ENCODE data around the gene VMO1.

DNA sequence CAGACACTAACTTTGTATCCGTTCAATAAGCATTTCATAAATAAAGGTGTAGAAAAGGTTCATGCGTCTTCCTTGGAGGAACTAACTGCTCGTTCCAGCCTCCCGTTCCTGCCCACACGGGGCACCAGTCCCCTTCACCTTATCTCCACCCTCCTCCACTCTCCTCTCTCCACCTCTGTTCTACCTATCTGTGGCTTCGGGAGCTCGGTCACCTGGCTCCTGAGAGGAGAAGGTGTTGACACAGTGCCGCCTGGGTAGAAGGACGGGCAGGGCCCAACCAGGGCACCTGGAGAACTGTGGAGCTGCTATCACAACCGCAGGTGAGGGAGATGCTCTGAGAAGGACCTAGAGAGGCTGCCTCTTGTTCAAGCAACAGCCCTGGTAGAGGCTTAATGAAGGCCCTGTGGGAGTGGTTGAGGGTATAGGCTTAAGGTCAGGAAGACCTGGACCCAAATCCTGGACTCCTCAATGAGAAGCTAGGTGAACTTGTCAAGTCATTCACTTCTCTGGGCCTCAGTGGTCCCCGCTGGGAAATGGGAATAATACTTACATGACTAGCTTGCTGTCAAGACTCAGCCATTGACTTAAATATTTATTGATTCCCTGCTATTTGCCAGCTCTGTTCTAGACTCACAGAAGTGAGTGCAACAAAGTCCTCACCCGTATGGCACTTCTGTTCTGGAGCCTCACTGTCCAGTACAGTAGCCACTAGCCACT lies 37.4 kb upstream of the VMO1 start:
- no peak for TF ChIP-seq POLR2A (IDR thresholded peaks at IDR 0.05)
- TF ChIP-seq, protein P1, sequence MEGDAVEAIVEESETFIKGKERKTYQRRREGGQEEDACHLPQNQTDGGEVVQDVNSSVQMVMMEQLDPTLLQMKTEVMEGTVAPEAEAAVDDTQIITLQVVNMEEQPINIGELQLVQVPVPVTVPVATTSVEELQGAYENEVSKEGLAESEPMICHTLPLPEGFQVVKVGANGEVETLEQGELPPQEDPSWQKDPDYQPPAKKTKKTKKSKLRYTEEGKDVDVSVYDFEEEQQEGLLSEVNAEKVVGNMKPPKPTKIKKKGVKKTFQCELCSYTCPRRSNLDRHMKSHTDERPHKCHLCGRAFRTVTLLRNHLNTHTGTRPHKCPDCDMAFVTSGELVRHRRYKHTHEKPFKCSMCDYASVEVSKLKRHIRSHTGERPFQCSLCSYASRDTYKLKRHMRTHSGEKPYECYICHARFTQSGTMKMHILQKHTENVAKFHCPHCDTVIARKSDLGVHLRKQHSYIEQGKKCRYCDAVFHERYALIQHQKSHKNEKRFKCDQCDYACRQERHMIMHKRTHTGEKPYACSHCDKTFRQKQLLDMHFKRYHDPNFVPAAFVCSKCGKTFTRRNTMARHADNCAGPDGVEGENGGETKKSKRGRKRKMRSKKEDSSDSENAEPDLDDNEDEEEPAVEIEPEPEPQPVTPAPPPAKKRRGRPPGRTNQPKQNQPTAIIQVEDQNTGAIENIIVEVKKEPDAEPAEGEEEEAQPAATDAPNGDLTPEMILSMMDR (IDR thresholded peaks at IDR 0.05) = no peak

Measured in right lobe of liver (tissue), 4 donors.